Stimulated activated CD4-positive, alpha-beta T cell treated with anti-CD3 and anti-CD28 coated beads, Interleukin-4, amount 100 ng/mL, for 1 hour (primary cell): Measurements from ENCODE around the gene SHROOM4.

Source experiments
- DNase-seq: peaks from one replicate; pipeline ENCODE4 v3.0.0-alpha.2; 2020

The SHROOM4 gene

GRCh38 chrX:50615570-50616158, 198.3 kb downstream of the SHROOM4 start:
- no peak for DNase-seq

GRCh38 chrX:50614460-50614859, 199.5 kb downstream of the SHROOM4 start:
- no peak for DNase-seq

- no peak for DNase-seq
These were observed 200.1 kb downstream of the SHROOM4 start for GRCh38 chrX:50613846-50614245.

GRCh38 chrX:50609796-50610195, 204.2 kb downstream of the SHROOM4 start:
- no peak for DNase-seq

GRCh38 chrX:50606300-50606950, 207.6 kb downstream of the SHROOM4 start:
- no peak for DNase-seq

- DNase-seq: no peak
These were observed 217.9 kb downstream of the SHROOM4 start for GRCh38 chrX:50596056-50596455.

- DNase-seq: no peak
These were observed 219.2 kb downstream of the SHROOM4 start for GRCh38 chrX:50594788-50595187.

- DNase-seq: no peak
These were observed 227.0 kb downstream of the SHROOM4 start for GRCh38 chrX:50586980-50587379.

- no peak for DNase-seq
These were observed 227.6 kb downstream of the SHROOM4 start for GRCh38 chrX:50586407-50586806.

GRCh38 chrX:50581405-50581804, 232.6 kb downstream of the SHROOM4 start:
- DNase-seq: no peak

GRCh38 chrX:50579955-50580354, 234.0 kb downstream of the SHROOM4 start:
- peak; percentile 2 for DNase-seq

GRCh38 chrX:50577326-50577725, 236.7 kb downstream of the SHROOM4 start:
- no peak for DNase-seq

- DNase-seq: no peak
These were observed 246.4 kb downstream of the SHROOM4 start for GRCh38 chrX:50567636-50568035.

- no peak for DNase-seq
These were observed 248.3 kb downstream of the SHROOM4 start for GRCh38 chrX:50565718-50566117.
